ENCODE data around the gene ACR. TPM values are rescaled to one million over a fixed set of nuclear protein-coding genes. Genes with fewer than 3 reads are reported as not detected.

Gene ACR
- total and polyA plus RNA-seq, 2 of the 8 experiments (the other 6 are each of a cell fraction or from before 2014, with no cell fraction given): 0.56 TPM; not detected in 1

DNA sequence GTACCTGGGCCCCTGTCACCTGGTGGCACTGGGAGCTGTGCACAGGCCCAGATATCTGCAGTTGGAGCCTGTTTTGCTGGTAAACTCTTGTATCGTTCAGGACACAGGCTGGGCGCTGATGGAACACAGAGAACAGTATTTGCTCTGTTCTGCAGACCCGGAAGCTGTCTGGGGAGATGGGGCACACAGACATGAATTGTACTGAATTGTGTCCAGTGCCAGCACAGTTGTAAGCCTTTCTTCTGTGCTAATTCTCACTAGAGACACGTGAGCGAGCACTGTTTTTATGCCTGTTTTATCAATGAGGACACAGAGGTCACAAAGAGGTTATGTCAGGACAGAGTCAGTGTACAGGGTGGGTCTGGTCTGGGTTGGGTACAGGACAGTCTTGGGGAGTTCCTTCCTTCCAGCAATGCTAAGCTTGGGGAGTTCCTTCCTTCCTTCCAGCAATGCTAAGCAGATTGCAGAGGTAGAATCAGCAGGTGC is 24.4 kb upstream of the ACR start:
- ChIA-PET POLR2A (ENCODE audit: partially characterized antibody) (no interaction called here), CTCF (ENCODE audit: partially characterized antibody) (interaction anchor here (0.7 to 3.4 kb wide), 5 partner anchors 11 to 92 kb away, joined by 3 to 12 read pairs (median 5); no protein-coding TSS in a partner anchor)
- Histone ChIP-seq H3K4me3 (ENCODE audit: extremely low read depth in 1 of 4, insufficient read depth in 2 of 4, low read depth in 3 of 4, low read length in 4 of 4) (no peak overlapping the region), H3K23ac (ENCODE audit: insufficient read length) (no peak overlapping the region), H3K23me2 (ENCODE audit: low read depth, low read length) (no peaks in the 10 kb centered on the region), H2AFZ (ENCODE audit: low read length) (no peak overlapping the region), H3K4me2 (ENCODE audit: insufficient read depth in 1 of 2, low read depth in 2 of 2, low read length in 2 of 2) (no peak overlapping the region), H2BK20ac (ENCODE audit: low read length) (no peak overlapping the region), H2BK15ac (ENCODE audit: low read length) (no peak overlapping the region), H2BK120ac (replicated peaks; ENCODE audit: low read depth, low read length) (no peak overlapping the region), H4K8ac (ENCODE audit: extremely low read depth, insufficient read depth, low read length) (no peak overlapping the region), H3K79me1 (ENCODE audit: low read depth, low read length) (no peaks in the 10 kb centered on the region), H3K9ac (replicated peaks in 1 of 4; ENCODE audit: extremely low read depth in 1 of 4, low read depth in 3 of 4, low read length in 3 of 4) (no peak overlapping the region), H2AK5ac (ENCODE audit: low read depth, low read length) (no peak overlapping the region), H3K4ac (replicated peaks; ENCODE audit: insufficient read length, low read depth, low read length) (no peak overlapping the region), H3K9me3 (ENCODE audit: insufficient read depth in 2 of 2, low read depth in 1 of 2, low read length in 1 of 2) (no peaks in the 10 kb centered on the region), H4K91ac (replicated peaks; ENCODE audit: insufficient read length, low read length) (no peak overlapping the region), H2BK5ac (ENCODE audit: low read depth, low read length) (no peak overlapping the region), H3K14ac (ENCODE audit: insufficient read length) (no peak overlapping the region), H4K5ac (ENCODE audit: insufficient read length, low read depth, low read length) (no peak overlapping the region), H4K20me1 (replicated peaks in 1 of 2; ENCODE audit: control insufficient read depth in 1 of 2, insufficient read depth in 2 of 2, low read length in 2 of 2) (peaks cover 4 to 23% of the 10 kb centered on the region in 2 experiments), H3K27me3 (replicated peaks in 1 of 4; ENCODE audit: control insufficient read depth in 3 of 4, extremely low read depth in 1 of 4, insufficient read depth in 3 of 4, low read length in 3 of 4) (peaks cover 0 to 8% (median 5%) of the 10 kb centered on the region in 4 experiments; a peak in 6 of 7 replicates), H3K4me1 (replicated peaks in 1 of 4; ENCODE audit: control insufficient read depth in 3 of 4, insufficient read depth in 4 of 4, low read length in 3 of 4) (no peaks in the 10 kb centered on the region), H3K36me3 (ENCODE audit: control insufficient read depth in 2 of 4, insufficient read depth in 4 of 4, low read length in 3 of 4) (no peaks in the 10 kb centered on the region), H3K79me2 (ENCODE audit: control insufficient read depth in 1 of 2, insufficient read depth in 2 of 2, low read length in 2 of 2) (no peaks in the 10 kb centered on the region), H2BK12ac (ENCODE audit: low read depth, low read length) (no peak overlapping the region), H3K18ac (ENCODE audit: extremely low read depth, low read length) (no peak overlapping the region), H3K27ac (ENCODE audit: low read depth, low read length) (no peak overlapping the region), H3K56ac (replicated peaks; ENCODE audit: insufficient read length, low read depth, low read length) (no peak overlapping the region)
- TF ChIP-seq JUND (IDR thresholded peaks at IDR 0.05; ENCODE audit: low read length) (no peak), EZH2 (IDR thresholded peaks at IDR 0.05; ENCODE audit: low read depth, low read length, severe bottlenecking) (no peak)
- DNase-seq (ENCODE audit: low read depth in 1 of 2, low spot score in 2 of 2) (no peak), FAIRE-seq (no peak)
- 91% methylated on average over 5 of the region's 5 CpGs; no CpG with 5 or more reads in 1 of the 2 experiments for WGBS, 2 experiments (ENCODE audit: extremely low coverage in 1 of 2, insufficient coverage in 1 of 2, insufficient read length in 1 of 2, insufficient replicate concordance in 2 of 2, low coverage in 1 of 2, low lambda C conversion rate in 2 of 2, missing lambda C conversion rate in 1 of 2)

Measured in H1 (cell line).